IMR-90 (cell line): Measurements from ENCODE around the gene ATP8B4. TPM values are rescaled to one million over a fixed set of nuclear protein-coding genes. Genes with fewer than 3 reads are reported as not detected.

Experiments used
- ATAC-seq: fragments of 200-7000 bp; cut with Tn5 transposase; 2 replicates; pipeline ENCODE4 v1.9.1; 2020; ENCODE audit warnings: low read depth, mild to moderate bottlenecking, moderate library complexity
- BruUV-seq: library from RNA; stranded (reverse); fragments of 400-500 nt; replicated peaks from 2 replicates; lab custom pipeline; 2021; lab: Mats Ljungman, UMichigan
- CTCF ChIA-PET: fragments of 300-600 bp; formaldehyde crosslinking; extraction: SDS; loops from one replicate; lab custom pipeline; 2021; ENCODE audit warnings: antibody characterized with exemption; lab: Yijun Ruan, JAX
- POLR2A ChIA-PET: fragments of 300-600 bp; sonication (Branson Sonifier 250); formaldehyde crosslinking; loops from one replicate; lab custom pipeline; 2022; ENCODE audit warnings: antibody characterized with exemption; ENCODE audit not compliant: unreplicated experiment; lab: Charles Lee
- DNase-seq: peaks from one replicate; pipeline ENCODE4 v3.0.0; 2013
- H2AFZ ChIP-seq: replicated peaks from 2 replicates; pipeline ENCODE3; 2013; ENCODE audit warnings: low read length, mild to moderate bottlenecking; ENCODE audit not compliant: poor library complexity
- H2AK5ac ChIP-seq: 2 replicates; pipeline ENCODE4 v1.6.1; 2013; ENCODE audit warnings: low read depth, low read length, inconsistent platforms
- H2AK9ac ChIP-seq: replicated peaks from 2 replicates; pipeline ENCODE3; 2013; ENCODE audit warnings: mild to moderate bottlenecking, low read depth, low read length, moderate library complexity; ENCODE audit not compliant: poor library complexity
- H2BK120ac ChIP-seq: 2 replicates; pipeline ENCODE4 v1.6.1; 2013; ENCODE audit warnings: low read depth, low read length, inconsistent platforms
- H2BK15ac ChIP-seq: 3 replicates; pipeline ENCODE4 v1.6.1; 2013; ENCODE audit warnings: low read depth, low read length, inconsistent platforms
- H2BK20ac ChIP-seq: 2 replicates; pipeline ENCODE4 v1.6.1; 2013; ENCODE audit warnings: low read depth, mild to moderate bottlenecking, inconsistent platforms, low read length, moderate library complexity
- H2BK5ac ChIP-seq: 2 replicates; pipeline ENCODE4 v1.6.1; 2013; ENCODE audit warnings: mild to moderate bottlenecking, low read depth, low read length, inconsistent platforms; ENCODE audit not compliant: poor library complexity, severe bottlenecking
- H3K14ac ChIP-seq: replicated peaks from 2 replicates; pipeline ENCODE4 v1.6.1; 2013; ENCODE audit warnings: low read depth, low read length, inconsistent platforms
- H3K18ac ChIP-seq: 2 replicates; pipeline ENCODE4 v1.6.1; 2013; ENCODE audit warnings: low read depth, low read length, control low read depth
- H3K23ac ChIP-seq: 2 replicates; pipeline ENCODE4 v1.6.1; 2013; ENCODE audit warnings: low read depth, low read length, inconsistent platforms
- H3K27ac ChIP-seq: 2 replicates; pipeline ENCODE4 v1.5.1; 2013; ENCODE audit warnings: mild to moderate bottlenecking, control low read depth, low read length; ENCODE audit not compliant: insufficient read depth
- H3K27me3 ChIP-seq: 2 replicates; pipeline ENCODE4 v1.6.1; 2013; ENCODE audit warnings: low read length; ENCODE audit not compliant: control insufficient read depth, insufficient read depth
- H3K36me3 ChIP-seq: 2 replicates; pipeline ENCODE4 v1.6.1; 2013; ENCODE audit warnings: low read length, mixed read lengths; ENCODE audit not compliant: control insufficient read depth, insufficient read depth
- H3K4ac ChIP-seq: 2 replicates; pipeline ENCODE4 v1.6.1; 2013; ENCODE audit warnings: low read depth, low read length, inconsistent platforms
- H3K4me1 ChIP-seq: 2 replicates; pipeline ENCODE4 v1.6.1; 2013; ENCODE audit warnings: low read length, mixed read lengths; ENCODE audit not compliant: control insufficient read depth, insufficient read depth
- H3K4me2 ChIP-seq: 2 replicates; pipeline ENCODE4 v1.6.1; 2013; ENCODE audit warnings: low read depth, mild to moderate bottlenecking, control low read depth, low read length, moderate library complexity
- H3K4me3 ChIP-seq: 2 replicates; pipeline ENCODE4 v1.5.1; 2013; ENCODE audit warnings: low read depth, mild to moderate bottlenecking, control low read depth, low read length, moderate library complexity; ENCODE audit not compliant: insufficient read depth
- H3K56ac ChIP-seq: 2 replicates; pipeline ENCODE4 v1.6.1; 2013; ENCODE audit warnings: low read length, inconsistent platforms; ENCODE audit not compliant: insufficient read depth; ENCODE audit errors: extremely low read depth
- H3K79me1 ChIP-seq, 2 experiments: 2 replicates each; pipeline ENCODE4 v1.6.1; 2013; ENCODE audit warnings: low read length in 2 of 2, inconsistent platforms in 1 of 2, low read depth in 1 of 2
- H3K9ac ChIP-seq: 2 replicates; pipeline ENCODE4 v1.6.1; 2013; ENCODE audit warnings: low read depth, low read length, control low read depth
- H3K9me1 ChIP-seq: 2 replicates; pipeline ENCODE4 v1.6.1; 2013; ENCODE audit warnings: low read length, inconsistent platforms; ENCODE audit not compliant: insufficient read depth
- H3K9me3 ChIP-seq: 2 replicates; pipeline ENCODE4 v1.6.1; 2013; ENCODE audit warnings: low read length; ENCODE audit not compliant: control insufficient read depth, insufficient read depth
- H4K20me1 ChIP-seq: 2 replicates; pipeline ENCODE4 v1.6.1; 2013; ENCODE audit warnings: low read length, inconsistent platforms; ENCODE audit not compliant: insufficient read depth
- H4K5ac ChIP-seq: 2 replicates; pipeline ENCODE4 v1.6.1; 2013; ENCODE audit warnings: mild to moderate bottlenecking, low read depth, low read length, control low read depth
- H4K8ac ChIP-seq, 2 experiments: 2 replicates each; pipeline ENCODE4 v1.6.1; 2013; ENCODE audit warnings: low read depth in 2 of 2, low read length in 2 of 2, control low read depth in 1 of 2, inconsistent platforms in 1 of 2
- H4K91ac ChIP-seq: 2 replicates; pipeline ENCODE4 v1.6.1; 2013; ENCODE audit warnings: low read depth, low read length, inconsistent platforms; ENCODE audit not compliant: insufficient read depth
- BHLHE40 ChIP-seq: fragments of 150-350 bp; IDR thresholded peaks from 2 replicates; pipeline ENCODE4 v1.6.1; 2016; ENCODE audit warnings: mild to moderate bottlenecking, low read depth, low read length
- CHD1 ChIP-seq: IDR thresholded peaks from 2 replicates; pipeline ENCODE4 v1.6.1; 2012; ENCODE audit warnings: low read depth, low read length, improper control_type of control experiment
- CTCF ChIP-seq: conservative IDR thresholded peaks from 2 replicates; pipeline ENCODE4 v1.5.1; 2012; ENCODE audit warnings: mild to moderate bottlenecking, low read depth, low read length, improper control_type of control experiment
- ELK1 ChIP-seq: fragments of 150-350 bp; IDR thresholded peaks from 2 replicates; pipeline ENCODE4 v1.6.1; 2016; ENCODE audit warnings: low read depth, mild to moderate bottlenecking, low read length, moderate library complexity, borderline replicate concordance
- FOS ChIP-seq: fragments of 150-350 bp; IDR thresholded peaks from 2 replicates; pipeline ENCODE4 v1.6.1; 2016; ENCODE audit warnings: low read depth, low read length
- MAFK ChIP-seq: IDR thresholded peaks from 2 replicates; pipeline ENCODE4 v1.6.1; 2012; ENCODE audit warnings: low read depth, low read length, improper control_type of control experiment
- MAZ ChIP-seq: IDR thresholded peaks from 2 replicates; pipeline ENCODE4 v1.6.1; 2012; ENCODE audit warnings: low read depth, mild to moderate bottlenecking, low read length, improper control_type of control experiment, moderate library complexity, borderline replicate concordance
- MXI1 ChIP-seq: IDR thresholded peaks from 2 replicates; pipeline ENCODE4 v1.6.1; 2012; ENCODE audit warnings: low read depth, mild to moderate bottlenecking, low read length, moderate library complexity, borderline replicate concordance
- NFE2L2 ChIP-seq: fragments of 150-350 bp; IDR thresholded peaks from 2 replicates; pipeline ENCODE4 v1.6.1; 2016; ENCODE audit warnings: low read depth, mild to moderate bottlenecking, low read length
- POLR2A ChIP-seq: IDR thresholded peaks from 2 replicates; pipeline ENCODE4 v1.6.1; 2012; ENCODE audit warnings: mild to moderate bottlenecking, low read depth, low read length
- RAD21 ChIP-seq: IDR thresholded peaks from 2 replicates; pipeline ENCODE4 v1.6.1; 2012; ENCODE audit warnings: low read length, improper control_type of control experiment
- RCOR1 ChIP-seq: IDR thresholded peaks from 2 replicates; pipeline ENCODE4 v1.6.1; 2012; ENCODE audit warnings: mild to moderate bottlenecking, low read length, improper control_type of control experiment; ENCODE audit not compliant: insufficient replicate concordance
- RFX5 ChIP-seq: IDR thresholded peaks from 2 replicates; pipeline ENCODE4 v1.8.0; 2012; ENCODE audit warnings: low read depth, mild to moderate bottlenecking, low read length, moderate library complexity
- SMC3 ChIP-seq: fragments of 150-350 bp; IDR thresholded peaks from 2 replicates; pipeline ENCODE4 v1.6.1; 2016; ENCODE audit warnings: low read depth, mild to moderate bottlenecking, antibody characterized with exemption, low read length, moderate library complexity
- WGBS, 2 experiments: methylation state at CpG; one replicate each; pipeline versions ENCODE4 v1.1.5 to v1.1.7; 2013; ENCODE audit warnings: missing lambda C conversion rate in 2 of 2; ENCODE audit not compliant: insufficient read length in 1 of 2; ENCODE audit errors: extremely low coverage in 2 of 2; 5-methylcytosine and 5-hydroxymethylcytosine counted together
- dilution Hi-C: fragments of 300-500 bp; cut with HindIII; formaldehyde crosslinking; loops from one replicate; pipeline ENCODE4 v1.14.3; 2018; ENCODE audit warnings: low sequenced_read_pairs; ENCODE audit not compliant: unreplicated experiment
- in situ Hi-C: fragments of 300-500 bp; cut with MboI; formaldehyde crosslinking; loops from 3 replicates; pipeline ENCODE4 v1.14.3; 2019; ENCODE audit warnings: low sequenced_read_pairs, inconsistent platforms, mixed read lengths
- intact Hi-C: fragments of 100-400 bp; cut with micrococcal nuclease; formaldehyde crosslinking; loops from 2 replicates; pipeline ENCODE4 v1.10.0; 2022
- polyA plus RNA-seq, 3 experiments: library from polyadenylated mRNA; depleted of rRNA; stranded (reverse); fragments of >200 nt; gene quantifications; 2 replicates each; pipeline ENCODE4 v1.2.3, GENCODE V29; 2012; ENCODE audit warnings: low replicate concordance in 1 of 3
- total RNA-seq: library from RNA; depleted of rRNA; stranded (reverse); fragments of >200 nt; gene quantifications from 2 replicates; pipeline ENCODE4 v1.2.3, GENCODE V29; 2012

ATP8B4 gene
- total and polyA plus RNA-seq, 2 of the 4 experiments (the other 2 are of a cell fraction): 0.12 to 0.54 TPM

GRCh38 chr15:50131617-50132016, 12.6 kb upstream of the ATP8B4 start:
- no peaks in the 10 kb centered on the region for H3K9me3 ChIP-seq
- intact Hi-C loops (no loop called here), dilution Hi-C loops (no loop called here), in situ Hi-C loops (loop anchor here (25.0 kb wide), 1 partner anchor 1419 kb away; no protein-coding TSS in a partner anchor)
- no peak overlapping the region for H3K23ac ChIP-seq
- no peak for ATAC-seq
- no peak overlapping the region for H2AK5ac ChIP-seq
- no peak overlapping the region for H2BK120ac ChIP-seq
- H3K14ac ChIP-seq: no peak overlapping the region
- no peak overlapping the region for H3K56ac ChIP-seq
- H4K91ac ChIP-seq: no peak overlapping the region
- H3K27ac ChIP-seq: no peak overlapping the region
- peaks cover 21% of the 10 kb centered on the region for H3K4me1 ChIP-seq
- H4K20me1 ChIP-seq: no peaks in the 10 kb centered on the region
- TF ChIP-seq RCOR1: no peak
- TF ChIP-seq BHLHE40: no peak
- no peak for TF ChIP-seq NFE2L2
- no peak for TF ChIP-seq RAD21
- no peak for TF ChIP-seq RFX5
- TF ChIP-seq MXI1: no peak
- TF ChIP-seq POLR2A: no peak
- no peak for TF ChIP-seq CHD1
- TF ChIP-seq CTCF: no peak
- no peak for TF ChIP-seq SMC3
- TF ChIP-seq MAFK: no peak
- no peak for TF ChIP-seq FOS
- TF ChIP-seq ELK1: no peak
- TF ChIP-seq MAZ: no peak
- DNase-seq: no peak
- POLR2A ChIA-PET: no interaction called here
- no peak overlapping the region for H3K18ac ChIP-seq
- no peak overlapping the region for H2BK5ac ChIP-seq
- H3K27me3 ChIP-seq: no peaks in the 10 kb centered on the region
- H2BK20ac ChIP-seq: no peak overlapping the region
- no peak overlapping the region for H3K4ac ChIP-seq
- H3K79me1 ChIP-seq: peaks cover 0 to 2% of the 10 kb centered on the region in 2 experiments; a peak in 1 of 4 replicates
- H3K4me2 ChIP-seq: no peak overlapping the region
- no TSS peak for BruUV-seq
- H2AK9ac ChIP-seq: no peak overlapping the region
- H4K8ac ChIP-seq: no peak overlapping the region
- CTCF ChIA-PET: no interaction called here
- no peak overlapping the region for H3K4me3 ChIP-seq
- no peak overlapping the region for H4K5ac ChIP-seq
- H3K9me1 ChIP-seq: peaks cover 7% of the 10 kb centered on the region
- H2AFZ ChIP-seq: no peak overlapping the region
- H3K9ac ChIP-seq: no peak overlapping the region
- H2BK15ac ChIP-seq: no peak overlapping the region
- WGBS, 2 experiments: no CpG with 5 or more reads among the region's 1 CpG
- H3K36me3 ChIP-seq: no peaks in the 10 kb centered on the region
